HG03520 (cell line): Measurements from ENCODE around the gene ISOC2.
"Not testable (repeated sequence)": the region's sequence is repeated elsewhere in the genome, so short reads cannot be mapped to it uniquely, and the experiment has no call there.

ENCODE experiments used
- ATAC-seq: cut with Tn5 transposase; IDR thresholded peaks from one replicate; pipeline ENCODE4 v1.9.1; 2021; ENCODE audit warnings: mild to moderate bottlenecking, moderate library complexity; ENCODE audit not compliant: unreplicated experiment

ISOC2 gene

GRCh38 chr19:55443045-55443823 is 18.2 kb downstream of the ISOC2 start, which contains the start of gene SHISA7:
Gene SHISA7, minus strand, starts transcription at chr19:55443300. Its CDS starts 437 bp downstream, at chr19:55442863.
- ATAC-seq = no peak

GRCh38 chr19:55442372-55442961 is 19.0 kb downstream of the ISOC2 start:
- no peak for ATAC-seq

GRCh38 chr19:55441692-55442321 is 19.6 kb downstream of the ISOC2 start:
- no peak for ATAC-seq

- no peak for ATAC-seq
These were observed 20.1 kb downstream of the ISOC2 start for GRCh38 chr19:55441319-55441691.

- no peak for ATAC-seq
These were observed 20.9 kb downstream of the ISOC2 start for GRCh38 chr19:55440411-55441105.

- no peak for ATAC-seq
These were observed 22.4 kb downstream of the ISOC2 start for GRCh38 chr19:55439052-55439451.

GRCh38 chr19:55437410-55437809 is 24.0 kb downstream of the ISOC2 start:
- ATAC-seq = no peak

GRCh38 chr19:55436847-55437246 is 24.6 kb downstream of the ISOC2 start:
- no peak for ATAC-seq

- no peak for ATAC-seq
These were observed 26.4 kb downstream of the ISOC2 start for GRCh38 chr19:55435020-55435419.

- ATAC-seq = no peak
These were observed 27.0 kb downstream of the ISOC2 start for GRCh38 chr19:55434356-55434919.

GRCh38 chr19:55433292-55433691 is 28.1 kb downstream of the ISOC2 start:
- no peak for ATAC-seq

GRCh38 chr19:55432241-55432959 is 29.0 kb downstream of the ISOC2 start:
- no peak for ATAC-seq

- ATAC-seq = no peak
These were observed 30.3 kb downstream of the ISOC2 start for GRCh38 chr19:55431183-55431582.

- ATAC-seq = no peak
These were observed 35.4 kb downstream of the ISOC2 start for GRCh38 chr19:55426042-55426441.

GRCh38 chr19:55424518-55424917 is 36.9 kb downstream of the ISOC2 start:
- no peak for ATAC-seq

GRCh38 chr19:55423225-55424005 is 38.0 kb downstream of the ISOC2 start:
- ATAC-seq = no peak

- ATAC-seq = not testable (repeated sequence)
These were observed 40.2 kb downstream of the ISOC2 start for GRCh38 chr19:55421281-55421680.

- ATAC-seq = no peak
These were observed 41.7 kb downstream of the ISOC2 start for GRCh38 chr19:55419624-55420236.

GRCh38 chr19:55419103-55419502 is 42.3 kb downstream of the ISOC2 start:
- no peak for ATAC-seq
